ENCODE measurements around the gene KIAA1328. TPM values are rescaled to one million over a fixed set of nuclear protein-coding genes. Genes with fewer than 3 reads are reported as not detected.

KIAA1328 gene
- total and polyA plus RNA-seq, 4 donors = 9.0 to 22.3 (median 13.9) TPM

GRCh38 chr18:37259711-37260110, 430.8 kb downstream of the KIAA1328 start:
- no peak for DNase-seq (ENCODE audit: low read depth in 4 of 6, low spot score in 6 of 6)
- peaks cover 51% of the 10 kb centered on the region for H3K36me3 ChIP-seq (ENCODE audit: control insufficient read depth, insufficient read depth, low read length)
- no peaks in the 10 kb centered on the region for H3K27me3 ChIP-seq (ENCODE audit: control insufficient read depth, insufficient read depth, low read length)
- 73% methylated on average over 5 of the region's 5 CpGs for WGBS (ENCODE audit: insufficient coverage)
- H3K27ac ChIP-seq (ENCODE audit: low read depth, low read length) = no peak overlapping the region
- H3K4me3 ChIP-seq (ENCODE audit: low read depth, low read length) = no peak overlapping the region
- H3K4me1 ChIP-seq (ENCODE audit: control insufficient read depth, insufficient read depth, low read length) = peaks cover under 1% of the 10 kb centered on the region
- H3K9me3 ChIP-seq (ENCODE audit: control insufficient read depth, insufficient read depth, low read length) = no peaks in the 10 kb centered on the region

DNA sequence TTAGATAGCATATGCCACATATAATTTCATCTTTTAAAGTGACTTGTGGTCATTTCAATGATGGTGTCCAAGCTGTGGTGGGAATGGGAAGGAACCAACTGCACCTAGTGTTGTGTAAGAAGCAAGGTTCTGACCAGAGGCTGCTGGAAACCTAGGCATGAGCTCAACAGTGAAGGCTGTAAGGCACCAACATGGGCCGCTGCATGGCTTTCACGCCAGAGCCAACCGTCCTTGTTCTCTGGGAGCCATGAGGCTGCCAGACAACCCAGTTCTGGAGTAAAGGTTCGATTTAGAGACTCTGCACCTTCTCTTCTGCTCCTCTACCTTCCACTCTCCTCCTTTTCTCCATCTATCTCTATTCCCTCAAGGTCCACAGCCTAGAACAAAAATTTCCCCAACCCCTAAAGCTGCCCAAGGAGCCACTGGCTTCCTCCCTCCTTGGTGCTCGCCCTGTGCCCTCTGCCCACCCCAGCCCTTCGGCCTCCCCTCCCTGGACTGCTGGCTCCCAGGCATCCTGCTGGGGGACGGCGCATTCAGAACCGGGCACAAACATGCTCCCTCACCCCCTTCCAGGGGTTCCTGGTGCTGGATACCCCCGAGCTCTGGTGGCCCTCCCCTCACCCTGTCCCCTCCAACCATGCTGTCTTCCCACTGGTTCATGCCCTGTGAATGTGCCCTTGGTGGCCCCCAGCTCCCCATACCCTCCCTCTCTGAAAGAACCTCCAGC, 431.6 kb downstream of the KIAA1328 start:
- Histone ChIP-seq H3K9me3 (ENCODE audit: control insufficient read depth, insufficient read depth, low read length) (no peaks in the 10 kb centered on the region), H3K27me3 (ENCODE audit: control insufficient read depth, insufficient read depth, low read length) (no peaks in the 10 kb centered on the region), H3K4me1 (ENCODE audit: control insufficient read depth, insufficient read depth, low read length) (no peaks in the 10 kb centered on the region), H3K4me3 (ENCODE audit: low read depth, low read length) (no peak overlapping the region), H3K27ac (ENCODE audit: low read depth, low read length) (no peak overlapping the region), H3K36me3 (ENCODE audit: control insufficient read depth, insufficient read depth, low read length) (peaks cover 59% of the 10 kb centered on the region)
- 81% methylated on average over 10 of the region's 10 CpGs for WGBS (ENCODE audit: insufficient coverage)
- no peak for DNase-seq (ENCODE audit: low read depth in 4 of 6, low spot score in 6 of 6)

- H3K9me3 ChIP-seq (ENCODE audit: control insufficient read depth, insufficient read depth, low read length) = no peaks in the 10 kb centered on the region
- DNase-seq (ENCODE audit: low read depth in 4 of 6, low spot score in 6 of 6) = no peak
- 81% methylated on average over 11 of the region's 11 CpGs for WGBS (ENCODE audit: insufficient coverage)
- H3K4me1 ChIP-seq (ENCODE audit: control insufficient read depth, insufficient read depth, low read length) = no peaks in the 10 kb centered on the region
- H3K27me3 ChIP-seq (ENCODE audit: control insufficient read depth, insufficient read depth, low read length) = no peaks in the 10 kb centered on the region
- peaks cover 68% of the 10 kb centered on the region for H3K36me3 ChIP-seq (ENCODE audit: control insufficient read depth, insufficient read depth, low read length)
- no peak overlapping the region for H3K27ac ChIP-seq (ENCODE audit: low read depth, low read length)
- no peak overlapping the region for H3K4me3 ChIP-seq (ENCODE audit: low read depth, low read length)
Observed at GRCh38 chr18:37261246-37261840, 432.4 kb downstream of the KIAA1328 start.

GRCh38 chr18:37261988-37262387, 433.1 kb downstream of the KIAA1328 start:
- no peaks in the 10 kb centered on the region for H3K27me3 ChIP-seq (ENCODE audit: control insufficient read depth, insufficient read depth, low read length)
- H3K4me1 ChIP-seq (ENCODE audit: control insufficient read depth, insufficient read depth, low read length) = no peaks in the 10 kb centered on the region
- 94% methylated on average over 5 of the region's 8 CpGs for WGBS (ENCODE audit: insufficient coverage)
- H3K27ac ChIP-seq (ENCODE audit: low read depth, low read length) = no peak overlapping the region
- no peaks in the 10 kb centered on the region for H3K9me3 ChIP-seq (ENCODE audit: control insufficient read depth, insufficient read depth, low read length)
- H3K36me3 ChIP-seq (ENCODE audit: control insufficient read depth, insufficient read depth, low read length) = peaks cover 74% of the 10 kb centered on the region
- no peak for DNase-seq (ENCODE audit: low read depth in 4 of 6, low spot score in 6 of 6)
- no peak overlapping the region for H3K4me3 ChIP-seq (ENCODE audit: low read depth, low read length)

DNA sequence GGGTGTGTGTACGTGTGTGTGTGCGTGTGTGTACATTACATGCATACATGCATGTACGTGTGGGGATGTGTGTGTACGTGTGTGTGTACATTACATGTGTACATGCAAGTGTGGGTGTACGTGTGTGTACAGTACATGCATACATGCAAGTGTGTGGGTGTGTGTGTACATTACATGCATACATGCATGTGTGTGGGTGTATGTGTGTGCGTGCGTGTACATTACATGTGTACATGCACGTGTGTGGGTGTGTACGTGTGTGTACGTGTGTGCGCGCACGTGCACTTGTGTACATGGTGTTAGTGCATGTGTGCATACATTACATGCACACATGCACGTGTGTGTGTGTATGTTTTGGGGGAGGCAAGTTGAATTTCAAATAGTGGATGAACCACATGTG, 436.0 kb downstream of the KIAA1328 start:
- no peak overlapping the region for H3K4me3 ChIP-seq (ENCODE audit: low read depth, low read length)
- peaks cover 73% of the 10 kb centered on the region for H3K36me3 ChIP-seq (ENCODE audit: control insufficient read depth, insufficient read depth, low read length)
- no peaks in the 10 kb centered on the region for H3K27me3 ChIP-seq (ENCODE audit: control insufficient read depth, insufficient read depth, low read length)
- H3K9me3 ChIP-seq (ENCODE audit: control insufficient read depth, insufficient read depth, low read length) = no peaks in the 10 kb centered on the region
- DNase-seq (ENCODE audit: low read depth in 4 of 6, low spot score in 6 of 6) = no peak
- H3K27ac ChIP-seq (ENCODE audit: low read depth, low read length) = no peak overlapping the region
- WGBS (ENCODE audit: insufficient coverage) = 93% methylated on average over 13 of the region's 14 CpGs
- no peaks in the 10 kb centered on the region for H3K4me1 ChIP-seq (ENCODE audit: control insufficient read depth, insufficient read depth, low read length)

- Histone ChIP-seq H3K4me3 (ENCODE audit: low read depth, low read length) (no peak overlapping the region), H3K4me1 (ENCODE audit: control insufficient read depth, insufficient read depth, low read length) (no peaks in the 10 kb centered on the region), H3K9me3 (ENCODE audit: control insufficient read depth, insufficient read depth, low read length) (no peaks in the 10 kb centered on the region), H3K27me3 (ENCODE audit: control insufficient read depth, insufficient read depth, low read length) (no peaks in the 10 kb centered on the region), H3K27ac (ENCODE audit: low read depth, low read length) (no peak overlapping the region), H3K36me3 (ENCODE audit: control insufficient read depth, insufficient read depth, low read length) (peaks cover 75% of the 10 kb centered on the region)
- DNase-seq (ENCODE audit: low read depth in 4 of 6, low spot score in 6 of 6) = no peak
- 69% methylated on average over 1 of the region's 2 CpGs for WGBS (ENCODE audit: insufficient coverage)
Observed at GRCh38 chr18:37265382-37265781, 436.5 kb downstream of the KIAA1328 start.

DNA sequence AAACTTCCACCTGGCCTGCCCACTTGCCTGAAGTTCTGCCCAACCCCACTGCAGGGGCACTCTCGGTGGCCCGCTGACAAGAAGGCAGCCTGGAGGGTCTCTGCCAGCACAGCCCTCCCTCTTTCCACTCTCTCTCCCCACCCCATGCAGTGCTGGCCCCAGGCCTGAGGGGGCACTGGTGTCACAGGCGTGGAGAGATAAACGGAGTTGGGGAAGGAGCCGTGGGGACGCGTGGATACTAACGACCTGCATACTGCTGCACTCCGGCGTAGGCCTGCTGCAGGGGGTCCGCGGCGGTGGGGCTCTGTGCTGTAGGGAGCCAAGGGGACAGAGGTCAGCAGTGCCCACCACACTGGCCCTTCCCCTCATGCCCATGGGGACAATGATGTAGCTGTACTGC, 437.4 kb downstream of the KIAA1328 start:
- DNase-seq (ENCODE audit: low read depth in 4 of 6, low spot score in 6 of 6) = no peak
- Histone ChIP-seq H3K9me3 (ENCODE audit: control insufficient read depth, insufficient read depth, low read length) (no peaks in the 10 kb centered on the region), H3K4me3 (ENCODE audit: low read depth, low read length) (no peak overlapping the region), H3K27me3 (ENCODE audit: control insufficient read depth, insufficient read depth, low read length) (no peaks in the 10 kb centered on the region), H3K27ac (ENCODE audit: low read depth, low read length) (no peak overlapping the region), H3K4me1 (ENCODE audit: control insufficient read depth, insufficient read depth, low read length) (no peaks in the 10 kb centered on the region), H3K36me3 (ENCODE audit: control insufficient read depth, insufficient read depth, low read length) (peaks cover 70% of the 10 kb centered on the region)
- WGBS (ENCODE audit: insufficient coverage) = 26% methylated on average over 9 of the region's 13 CpGs

GRCh38 chr18:37270038-37270665, 441.2 kb downstream of the KIAA1328 start:
- H3K27me3 ChIP-seq (ENCODE audit: control insufficient read depth, insufficient read depth, low read length) = peaks cover 18% of the 10 kb centered on the region

GRCh38 chr18:37270666-37271052, 441.7 kb downstream of the KIAA1328 start:
- H3K4me3 ChIP-seq (ENCODE audit: low read depth, low read length) = no peak overlapping the region
- no peak overlapping the region for H3K27ac ChIP-seq (ENCODE audit: low read depth, low read length)
- H3K27me3 ChIP-seq (ENCODE audit: control insufficient read depth, insufficient read depth, low read length) = peaks cover 22% of the 10 kb centered on the region
- DNase-seq (ENCODE audit: low read depth in 4 of 6, low spot score in 6 of 6) = no peak
- no peaks in the 10 kb centered on the region for H3K9me3 ChIP-seq (ENCODE audit: control insufficient read depth, insufficient read depth, low read length)
- H3K4me1 ChIP-seq (ENCODE audit: control insufficient read depth, insufficient read depth, low read length) = peaks cover 10% of the 10 kb centered on the region
- peaks cover 50% of the 10 kb centered on the region for H3K36me3 ChIP-seq (ENCODE audit: control insufficient read depth, insufficient read depth, low read length)
- 91% methylated on average over 5 of the region's 7 CpGs for WGBS (ENCODE audit: insufficient coverage)

More at GRCh38 chr18:37270038-37270665, 441.2 kb downstream of the KIAA1328 start:
- peaks cover 5% of the 10 kb centered on the region for H3K4me1 ChIP-seq (ENCODE audit: control insufficient read depth, insufficient read depth, low read length)
- 23% methylated on average over 8 of the region's 8 CpGs for WGBS (ENCODE audit: insufficient coverage)
- DNase-seq (ENCODE audit: low read depth in 4 of 6, low spot score in 6 of 6) = peak in 4 of 6 donors; percentile 38 to 77 (median 44)
- no peaks in the 10 kb centered on the region for H3K9me3 ChIP-seq (ENCODE audit: control insufficient read depth, insufficient read depth, low read length)
- no peak overlapping the region for H3K4me3 ChIP-seq (ENCODE audit: low read depth, low read length)
- peaks cover 55% of the 10 kb centered on the region for H3K36me3 ChIP-seq (ENCODE audit: control insufficient read depth, insufficient read depth, low read length)
- no peak overlapping the region for H3K27ac ChIP-seq (ENCODE audit: low read depth, low read length)

Data from spinal cord (tissue), 10 donors.